CD4-positive, alpha-beta T cell treated with Interleukin-15 for 4 hours (primary cell): Measurements from ENCODE around the gene MS4A10.

Experiments used
- DNase-seq: peaks from one replicate; pipeline ENCODE4 v3.0.0-alpha.2; 2020; ENCODE audit warnings: low spot score

Gene MS4A10

DNA sequence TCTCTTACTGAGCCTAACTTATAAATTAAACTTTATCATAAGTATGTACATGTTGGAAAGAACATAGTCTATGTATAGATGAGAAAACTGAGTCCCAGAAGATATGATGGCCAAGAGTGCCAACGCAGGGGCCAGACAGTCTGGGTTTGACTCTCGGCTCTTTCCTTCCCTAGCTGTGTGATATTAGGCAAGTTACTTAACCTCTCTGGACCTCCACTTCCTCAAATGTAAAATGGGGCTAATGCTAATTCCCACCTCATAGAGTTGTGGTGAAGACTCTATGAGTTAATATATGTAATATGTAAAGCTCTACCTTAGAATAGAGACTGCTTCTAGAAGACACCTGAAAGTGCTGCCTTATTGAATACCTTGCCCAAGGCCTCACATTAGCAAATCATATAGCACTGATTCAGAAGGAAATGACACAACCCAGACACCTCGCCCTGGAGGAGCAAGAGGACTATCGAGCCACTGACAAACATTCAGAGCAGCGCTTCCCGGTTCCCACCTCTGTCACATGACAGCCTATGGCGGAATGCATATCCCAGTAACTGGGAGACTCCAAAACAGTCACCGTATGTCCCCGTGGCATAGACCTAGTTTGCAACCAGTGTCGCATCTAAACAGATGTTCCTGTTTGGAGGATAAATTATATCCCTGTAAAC, 45.5 kb downstream of the MS4A10 start:
- no peak for DNase-seq

DNA sequence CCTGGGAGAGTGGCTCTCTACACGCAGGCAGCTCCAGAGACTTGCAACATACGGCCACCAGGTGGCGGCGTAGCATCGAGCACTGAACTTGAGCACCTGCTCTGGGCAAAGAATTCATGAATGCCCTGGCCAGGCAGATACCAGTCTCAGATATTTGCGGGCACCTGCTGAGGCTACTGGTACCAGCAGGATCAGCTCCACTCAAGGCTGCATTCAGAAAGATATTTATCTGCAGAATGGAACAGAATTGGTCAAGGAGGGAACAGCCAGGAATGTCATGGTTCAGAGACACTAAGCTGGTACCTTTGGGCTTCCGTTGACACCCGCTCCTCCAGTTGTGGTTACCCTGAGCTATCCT, 46.0 kb downstream of the MS4A10 start:
- peak; percentile 78 for DNase-seq

DNA sequence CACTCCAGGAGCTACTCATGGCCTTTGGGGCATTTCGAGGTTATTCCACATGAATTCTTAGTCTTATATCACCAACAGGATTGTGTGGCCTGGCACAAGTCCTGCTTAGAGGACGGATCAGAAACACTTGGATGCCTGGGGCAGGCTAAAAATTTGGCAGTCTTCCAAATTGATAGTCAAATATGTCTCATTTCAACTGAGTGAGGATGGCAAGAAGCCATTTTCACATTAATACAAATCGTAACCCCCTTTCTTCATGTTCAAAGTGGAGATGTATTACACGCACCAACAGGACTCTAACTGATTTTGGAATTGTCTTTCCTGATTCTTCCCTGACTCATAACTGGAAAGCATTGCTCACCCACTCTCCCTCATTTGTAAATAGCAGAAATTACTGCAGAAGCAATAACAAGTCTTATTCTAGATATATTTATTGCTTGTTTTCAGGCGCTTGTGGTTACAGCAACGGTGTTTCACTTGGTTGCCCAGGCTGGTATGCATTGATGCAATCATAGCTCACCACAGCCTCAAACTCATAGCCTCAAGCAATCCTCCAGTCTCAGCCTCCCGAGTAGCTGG, 46.5 kb downstream of the MS4A10 start:
- DNase-seq: no peak

DNA sequence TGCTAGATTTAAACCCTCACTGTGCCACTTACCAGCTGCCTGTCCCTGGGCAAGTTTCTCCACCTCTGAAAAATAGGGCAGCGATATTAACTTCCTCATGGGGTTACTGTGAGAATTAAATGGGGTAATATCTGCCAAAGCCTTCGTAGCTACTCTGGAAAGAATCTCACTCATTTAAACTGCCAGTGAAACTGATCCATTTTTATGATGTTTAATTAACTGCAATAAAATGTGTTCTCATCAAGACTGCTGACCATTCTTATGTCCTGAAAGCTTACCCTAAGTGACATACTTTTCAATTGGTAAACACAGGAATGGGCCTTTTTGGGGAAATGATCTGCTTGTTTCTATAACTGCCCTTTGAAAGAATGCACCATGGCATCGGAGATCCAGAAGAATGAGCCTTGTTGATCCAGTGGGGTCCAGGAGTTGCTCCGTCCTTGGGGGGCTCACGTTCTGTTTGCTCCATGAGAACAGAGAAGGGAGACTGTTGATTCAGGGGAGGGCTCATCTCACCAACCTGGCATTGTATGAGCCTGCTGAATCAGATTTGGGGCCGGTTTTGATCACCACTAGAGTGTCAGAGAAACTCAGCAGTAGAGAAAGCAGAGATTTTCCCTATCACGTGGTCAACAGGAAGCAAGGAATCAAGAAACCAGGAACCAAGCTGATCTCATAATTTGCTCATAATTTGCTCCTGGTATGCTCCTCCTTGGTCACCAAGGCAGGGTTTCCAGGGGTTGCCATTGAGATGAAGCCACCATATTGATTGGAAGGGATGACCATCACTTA, 49.8 kb downstream of the MS4A10 start:
- no peak for DNase-seq

DNA sequence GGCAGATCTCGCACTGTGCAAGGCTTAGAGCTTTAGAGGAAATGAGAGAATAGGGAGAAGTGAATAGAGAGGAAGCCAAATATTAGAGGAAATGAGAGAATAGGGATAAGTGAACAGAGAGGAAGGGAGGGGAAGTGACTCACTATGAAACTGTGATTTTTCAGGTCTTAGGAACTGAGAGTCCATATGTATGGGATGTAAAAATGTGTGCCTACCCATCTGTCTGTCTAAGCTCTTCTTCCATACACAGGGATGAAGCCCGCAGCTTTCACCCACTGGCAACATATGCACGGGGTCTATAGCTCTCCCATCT, 50.4 kb downstream of the MS4A10 start:
- DNase-seq: no peak

DNA sequence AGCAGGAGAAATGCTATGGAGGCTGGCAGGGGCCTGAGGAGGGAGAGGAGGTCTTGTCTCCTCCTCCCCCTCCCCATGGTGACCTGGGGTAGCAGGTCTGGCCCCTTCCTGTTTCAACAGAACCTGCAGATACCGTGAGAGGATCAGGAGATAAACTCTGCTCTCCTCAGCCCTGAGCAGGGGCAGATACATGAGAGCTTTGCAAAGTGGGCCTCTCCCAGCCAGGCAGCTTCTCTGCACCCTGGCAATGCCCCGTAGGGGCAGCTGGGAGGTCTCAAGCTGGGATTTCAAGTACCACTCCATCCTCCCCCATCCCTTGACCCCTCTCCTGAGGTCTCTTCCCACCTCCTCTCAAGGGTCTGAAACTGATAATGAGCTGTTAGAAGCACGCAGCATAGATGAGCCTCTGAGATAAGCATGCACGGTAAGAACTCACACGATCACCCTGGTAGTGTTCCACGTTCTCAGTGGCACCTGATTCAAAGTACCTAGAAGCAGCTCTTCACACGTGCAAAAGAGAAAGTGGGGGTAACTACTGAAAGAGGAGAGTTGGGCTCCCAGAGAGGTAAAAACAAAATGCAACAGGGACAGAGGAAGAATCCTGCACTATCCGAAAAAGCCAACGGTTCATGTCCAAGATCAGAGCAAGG, 51.9 kb downstream of the MS4A10 start:
- DNase-seq: no peak

DNA sequence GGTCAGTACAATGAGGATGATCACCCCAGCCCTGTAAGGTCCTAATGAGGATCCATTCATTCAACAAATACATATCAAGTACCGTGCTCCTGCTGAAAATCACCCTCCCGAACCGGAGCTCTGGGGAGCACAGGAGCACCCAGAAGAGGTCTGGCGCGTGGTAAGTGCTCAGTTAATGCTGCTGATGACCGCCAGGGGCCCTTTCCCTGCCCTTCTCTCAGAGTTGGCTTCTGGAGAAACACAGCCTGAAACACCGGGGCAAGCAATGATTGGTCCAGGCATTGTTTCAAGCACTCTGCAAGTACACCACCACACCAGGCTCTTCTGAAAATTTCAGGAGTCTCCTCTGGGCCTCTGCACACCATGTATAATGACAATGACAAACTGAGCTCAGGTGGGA, 53.0 kb downstream of the MS4A10 start:
- DNase-seq: no peak

DNA sequence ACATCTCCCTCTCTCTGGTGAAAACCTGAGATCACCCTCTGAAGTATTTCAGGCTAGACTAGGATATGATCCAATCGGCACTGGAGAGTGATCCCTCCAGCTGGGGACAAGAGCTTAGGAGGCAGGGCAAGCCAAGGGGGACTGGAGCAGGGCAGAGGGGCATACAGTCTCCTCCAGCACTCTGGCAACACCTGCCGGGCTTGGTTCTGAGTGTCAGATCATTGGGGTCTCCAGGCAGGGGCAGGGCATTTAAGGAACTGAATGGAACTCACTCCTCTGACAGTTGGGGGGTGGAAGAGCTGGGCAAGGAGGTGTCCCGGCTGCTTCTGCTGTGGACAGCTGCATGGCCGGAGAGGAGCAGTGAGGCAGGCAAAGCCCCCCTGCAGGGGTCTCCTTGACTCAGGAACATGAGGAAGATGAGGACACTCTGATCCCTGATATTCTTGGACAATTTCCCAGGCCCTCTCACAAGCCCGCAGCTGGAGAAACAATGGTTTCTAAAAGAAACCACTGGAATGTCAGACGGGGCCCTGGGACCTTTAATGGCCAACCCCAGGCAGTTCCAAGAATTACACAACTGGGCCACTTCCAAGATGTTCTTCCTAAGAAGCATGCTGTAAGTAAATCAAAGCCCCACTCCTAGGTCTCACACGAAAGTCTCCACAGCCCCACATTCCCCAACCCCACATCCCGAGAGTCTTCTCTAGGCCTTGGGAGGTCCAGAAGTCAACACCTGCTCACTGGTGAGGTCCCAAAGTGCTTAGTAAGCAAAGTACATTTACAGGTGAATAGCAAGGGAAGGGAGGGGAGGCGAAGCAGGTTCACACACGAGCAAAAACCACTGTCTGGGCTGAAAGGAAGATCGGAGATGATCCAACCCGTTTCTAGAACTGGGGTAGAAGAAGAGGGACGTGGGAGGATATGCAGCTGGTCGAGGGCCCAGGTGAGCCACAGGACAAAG, 55.6 kb downstream of the MS4A10 start:
- DNase-seq: no peak

DNA sequence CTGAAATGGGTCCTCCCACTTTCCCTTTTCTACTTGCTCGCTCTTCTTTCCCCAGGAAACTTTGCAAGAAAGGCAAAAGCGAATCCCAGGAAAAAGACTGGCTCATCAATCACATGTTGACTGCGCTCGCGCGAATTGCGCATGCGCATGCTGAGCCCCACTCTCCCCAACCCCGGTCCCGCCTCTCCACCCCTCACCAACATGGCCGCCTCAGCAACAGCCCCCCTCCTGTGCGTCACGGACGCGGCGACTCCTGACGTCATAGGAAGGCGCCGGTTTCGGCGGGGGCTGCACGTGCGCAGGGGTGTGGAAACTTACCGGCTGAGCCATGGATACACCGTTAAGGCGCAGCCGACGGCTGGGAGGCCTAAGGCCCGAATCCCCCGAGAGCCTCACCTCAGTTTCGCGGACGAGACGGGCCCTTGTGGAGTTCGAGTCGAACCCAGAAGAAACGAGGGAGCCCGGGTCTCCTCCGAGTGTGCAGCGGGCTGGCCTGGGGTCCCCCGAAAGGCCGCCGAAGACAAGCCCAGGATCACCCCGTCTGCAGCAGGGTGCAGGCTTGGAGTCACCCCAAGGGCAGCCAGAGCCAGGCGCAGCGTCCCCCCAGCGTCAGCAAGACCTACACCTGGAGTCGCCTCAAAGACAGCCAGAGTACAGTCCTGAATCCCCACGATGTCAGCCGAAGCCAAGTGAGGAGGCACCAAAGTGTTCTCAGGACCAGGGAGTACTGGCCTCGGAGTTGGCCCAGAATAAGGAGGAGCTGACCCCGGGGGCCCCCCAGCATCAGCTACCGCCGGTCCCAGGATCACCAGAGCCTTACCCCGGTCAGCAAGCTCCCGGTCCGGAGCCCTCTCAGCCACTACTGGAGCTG, 56.9 kb downstream of the MS4A10 start, which contains the start of gene CCDC86:
Gene CCDC86, plus strand, starts transcription at position 317 of the 871 bp plus-strand sequence. Its CDS starts 12 bp downstream, at position 329.
- peak; percentile 96 for DNase-seq

DNA sequence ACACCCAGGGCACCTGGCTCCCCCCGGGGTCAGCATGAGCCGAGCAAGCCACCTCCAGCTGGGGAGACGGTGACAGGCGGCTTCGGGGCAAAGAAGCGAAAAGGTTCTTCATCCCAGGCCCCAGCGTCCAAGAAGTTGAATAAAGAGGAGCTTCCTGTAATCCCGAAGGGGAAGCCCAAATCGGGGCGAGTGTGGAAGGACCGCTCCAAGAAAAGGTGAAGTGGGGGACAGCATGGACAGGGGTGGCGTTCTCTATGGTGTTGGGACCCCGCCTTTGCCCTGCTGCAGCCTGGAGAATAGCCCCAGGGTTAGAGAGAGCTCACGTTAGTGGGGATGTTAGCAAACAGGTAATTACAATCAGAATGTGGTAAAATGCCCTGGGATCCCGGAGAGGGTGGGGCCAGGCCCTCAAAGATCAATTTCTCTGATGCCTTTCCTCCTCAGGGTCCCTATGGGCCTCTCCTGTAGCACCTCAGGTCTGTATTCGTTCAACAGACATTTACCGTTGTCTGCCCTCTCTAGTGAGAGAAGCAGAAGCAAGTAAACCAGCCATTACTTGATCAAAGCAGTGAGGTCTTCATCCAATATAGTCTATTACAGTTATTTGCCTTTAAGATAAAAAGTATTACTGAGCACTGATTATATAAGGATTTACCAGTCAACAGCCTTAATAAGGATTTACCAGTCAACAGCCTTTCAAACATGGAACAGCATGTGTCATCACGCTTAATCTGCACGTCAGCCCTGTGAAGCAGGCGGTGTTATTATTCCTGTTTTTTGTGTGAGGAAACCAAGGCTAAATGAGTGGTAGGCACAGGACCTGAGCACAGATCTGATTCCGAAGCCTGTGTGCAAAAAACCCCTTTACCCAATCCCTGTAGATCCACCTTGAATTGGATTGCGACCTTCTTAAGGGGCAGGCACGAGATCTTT, 57.8 kb downstream of the MS4A10 start:
- DNase-seq: no peak

DNA sequence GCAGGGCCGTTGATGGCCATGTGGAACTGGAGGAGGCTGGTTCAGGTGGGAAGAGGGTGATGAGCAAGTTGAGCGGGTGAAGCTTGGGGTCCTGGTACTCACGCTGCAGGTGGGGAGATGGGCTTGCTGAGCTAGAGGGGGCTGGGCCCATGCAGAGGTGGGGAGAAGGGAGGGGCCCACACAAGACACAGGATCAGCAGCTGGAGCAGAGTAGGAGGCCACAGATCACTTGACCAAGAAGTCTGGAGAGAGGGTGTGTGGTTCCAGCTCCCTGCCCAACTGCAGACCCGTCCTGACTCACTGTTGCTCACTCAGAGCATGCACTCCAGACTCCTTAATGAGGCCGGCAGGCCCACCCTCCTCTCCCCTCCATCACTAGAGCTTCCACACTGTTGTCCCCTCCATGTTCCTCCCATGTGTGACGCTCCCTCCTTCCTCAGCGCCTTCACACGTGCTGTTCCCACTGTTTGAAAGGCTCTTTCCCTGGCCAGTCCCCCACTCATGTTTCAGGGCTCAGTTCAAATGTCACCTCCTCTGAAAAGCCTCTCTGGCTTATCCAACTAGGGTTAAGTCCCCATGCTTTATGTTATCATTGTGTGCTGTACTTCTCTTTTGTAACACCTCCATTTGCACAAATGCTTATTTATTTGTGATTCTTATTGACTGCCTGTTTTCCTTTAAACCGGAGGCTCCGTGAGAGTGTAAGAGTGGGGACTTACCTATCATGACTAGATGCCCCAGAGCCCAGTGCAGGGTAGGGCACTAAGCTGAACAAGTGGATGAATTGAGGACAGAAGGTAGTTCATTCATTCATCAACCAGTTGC, 59.1 kb downstream of the MS4A10 start:
- DNase-seq: no peak

DNA sequence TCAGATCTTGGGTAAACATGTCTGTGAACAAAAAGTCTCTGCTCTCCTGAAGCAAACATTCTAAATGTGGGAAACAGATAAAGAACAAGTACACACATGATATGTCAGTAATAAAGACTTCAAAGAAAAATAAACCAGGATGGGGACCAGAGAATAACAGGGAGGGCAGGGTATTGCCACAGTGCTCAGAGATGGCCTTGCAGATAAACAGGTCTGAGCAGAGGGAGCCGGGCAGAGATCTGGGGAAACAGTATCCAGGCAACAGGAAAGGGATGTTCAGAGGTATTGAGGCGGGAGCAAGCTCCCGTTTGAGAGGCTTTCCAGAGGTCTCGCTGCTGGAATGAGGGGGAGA, 59.7 kb downstream of the MS4A10 start:
- no peak for DNase-seq

DNA sequence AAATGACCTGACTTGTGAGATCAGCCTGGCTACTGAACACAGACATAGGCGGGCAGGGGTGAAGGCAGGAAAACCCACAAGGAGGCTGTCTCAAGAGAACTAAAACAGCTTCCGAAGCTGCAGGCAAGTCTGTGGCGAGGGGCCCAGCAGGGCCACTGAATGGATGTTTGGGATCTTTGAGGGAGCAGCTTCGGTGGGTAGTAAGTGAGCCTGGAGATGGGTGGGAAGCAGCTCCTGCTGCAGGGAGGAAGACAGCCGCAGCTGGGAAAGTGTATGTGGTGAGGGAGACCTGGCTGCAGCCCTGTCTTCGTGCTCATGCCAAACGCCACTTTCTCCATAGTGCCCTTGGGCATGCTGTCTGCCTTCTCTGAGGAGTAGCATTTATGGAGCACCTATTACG, 60.2 kb downstream of the MS4A10 start:
- DNase-seq: no peak

DNA sequence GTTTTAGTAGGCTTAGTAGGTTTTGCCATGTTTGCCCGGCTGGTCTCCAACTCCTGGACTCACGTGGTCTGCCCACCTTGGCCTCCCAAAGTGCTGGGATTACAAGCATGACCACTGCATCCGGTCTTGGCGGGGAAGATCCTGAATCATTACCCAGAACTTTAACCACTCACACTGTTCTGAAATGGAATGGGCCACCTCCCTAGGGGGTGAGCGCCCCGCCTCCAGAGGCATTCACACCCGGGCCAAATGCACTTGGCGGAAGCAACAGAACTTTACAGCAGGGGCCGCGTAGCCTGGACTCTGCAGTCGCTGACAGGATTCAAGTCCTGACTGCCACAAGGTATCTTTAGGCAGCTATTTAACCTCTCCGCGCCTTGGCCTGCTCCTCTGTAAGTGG, 62.1 kb downstream of the MS4A10 start:
- DNase-seq: no peak

DNA sequence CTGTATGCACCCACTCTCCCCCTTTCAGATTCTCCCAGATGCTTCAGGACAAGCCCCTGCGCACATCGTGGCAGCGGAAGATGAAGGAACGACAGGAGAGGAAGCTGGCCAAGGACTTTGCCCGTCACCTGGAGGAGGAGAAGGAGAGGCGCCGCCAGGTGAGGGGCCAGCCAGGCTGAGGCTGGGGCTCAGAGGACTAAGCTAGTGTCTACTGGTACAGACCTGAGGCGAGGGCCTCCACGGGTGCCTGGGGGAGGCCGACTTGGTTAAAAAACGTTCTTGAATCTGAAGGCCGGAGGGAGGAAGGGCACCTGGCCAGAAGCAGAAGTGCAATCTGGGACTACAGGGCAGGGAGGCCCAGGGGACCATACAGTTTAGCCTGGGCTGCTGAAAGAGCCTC, 62.8 kb downstream of the MS4A10 start:
- DNase-seq: no peak

DNA sequence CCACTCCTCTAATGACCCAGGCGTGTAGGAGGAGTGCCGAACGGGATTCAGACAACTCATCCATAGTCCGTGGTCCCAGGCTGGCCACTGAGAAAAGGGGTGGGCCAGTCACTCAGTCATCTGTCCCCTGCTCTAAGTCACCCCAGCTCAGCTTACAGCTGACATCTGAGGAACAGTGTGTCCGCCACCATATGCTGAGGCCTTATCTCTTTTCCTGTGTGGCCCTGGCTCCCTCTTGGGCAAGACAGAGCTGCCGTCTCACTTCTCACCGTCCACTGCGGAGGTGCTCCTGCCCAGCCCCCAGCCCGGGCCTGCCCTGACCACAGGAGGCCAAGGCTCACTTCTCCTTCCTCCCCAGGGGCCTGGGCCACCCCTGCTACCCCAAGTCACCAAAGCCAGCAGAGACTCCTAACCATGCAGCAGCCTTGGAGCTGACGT, 63.6 kb downstream of the MS4A10 start:
- no peak for DNase-seq

DNA sequence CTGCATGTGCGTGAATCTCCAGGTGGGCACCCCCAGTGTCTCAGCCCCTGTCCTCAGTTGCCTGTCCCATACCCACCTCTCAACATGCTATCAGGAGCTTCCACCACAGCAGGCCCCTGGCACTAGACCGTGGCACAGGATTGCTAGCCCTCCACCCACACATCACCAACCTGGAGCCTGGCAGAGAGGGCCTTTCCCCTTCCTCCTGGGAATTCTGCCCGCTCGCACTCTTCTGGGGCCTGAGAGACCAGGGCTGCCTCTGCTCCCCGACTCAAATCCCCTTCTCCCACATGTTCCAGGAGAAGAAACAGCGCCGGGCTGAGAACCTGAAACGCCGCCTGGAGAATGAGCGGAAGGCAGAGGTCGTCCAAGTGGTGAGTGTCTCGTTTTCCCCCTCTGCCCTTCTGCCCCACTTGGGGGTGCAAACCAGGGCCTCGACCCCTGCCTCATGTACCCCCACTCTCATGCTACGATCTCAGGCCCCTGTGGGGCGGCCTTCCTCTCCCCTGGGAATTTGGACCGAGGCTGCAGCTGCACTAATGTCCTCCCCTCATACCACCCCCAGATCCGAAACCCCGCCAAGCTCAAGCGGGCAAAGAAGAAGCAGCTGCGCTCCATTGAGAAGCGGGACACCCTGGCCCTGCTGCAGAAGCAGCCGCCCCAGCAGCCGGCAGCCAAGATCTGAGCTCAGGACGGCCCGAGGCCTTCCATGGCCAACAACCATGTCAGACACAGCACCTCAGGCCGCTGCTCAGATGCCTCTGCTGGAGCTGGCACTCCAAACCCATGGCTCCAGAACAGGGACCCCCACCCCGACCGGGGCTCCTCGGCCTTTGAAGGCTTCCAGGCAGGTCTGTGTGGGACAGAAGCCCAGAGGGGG, 64.7 kb downstream of the MS4A10 start:
- DNase-seq: no peak
